Pulmonary artery endothelial cell (primary cell): ENCODE results near the gene PHOX2B. TPM values are rescaled to one million over a fixed set of nuclear protein-coding genes. Genes with fewer than 3 reads are reported as not detected.
"Not testable (repeated sequence)": the region's sequence is repeated elsewhere in the genome, so short reads cannot be mapped to it uniquely, and the experiment has no call there.

Source experiments
- DNase-seq: peaks from one replicate; pipeline ENCODE4 v3.0.0-alpha.2; 2011; ENCODE audit warnings: low read depth, low spot score
- total RNA-seq: library from RNA; depleted of rRNA; stranded (reverse); fragments of >200 nt; gene quantifications from 2 replicates; pipeline ENCODE4 v1.2.3, GENCODE V29; 2014

The PHOX2B gene
- total RNA-seq, 1 donor from 2014 or later: not detected

DNA sequence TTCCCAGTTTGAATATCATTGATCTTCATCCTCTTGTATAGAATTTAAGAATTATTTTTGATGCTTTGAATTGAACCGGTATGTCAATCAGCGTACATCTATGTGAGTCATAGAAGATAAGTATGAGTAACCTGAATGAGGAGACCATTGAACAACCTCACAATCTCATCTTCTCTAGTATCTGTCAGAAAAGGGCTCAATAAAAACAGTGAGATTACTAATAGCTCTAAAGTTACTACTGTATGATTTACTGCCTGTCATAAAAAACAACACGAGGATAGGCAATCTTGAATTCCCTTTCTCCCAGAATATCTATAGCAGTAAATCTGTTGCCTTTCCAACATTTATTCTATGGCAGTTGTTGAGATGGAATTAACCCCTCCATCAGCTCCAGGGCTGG lies 36.1 kb downstream of the PHOX2B start:
- DNase-seq: no peak

GRCh38 chr4:41711654-41712053 lies 36.9 kb downstream of the PHOX2B start:
- not testable (repeated sequence) for DNase-seq

GRCh38 chr4:41709844-41710481 lies 38.6 kb downstream of the PHOX2B start:
- DNase-seq: no peak

- DNase-seq: no peak
Observed at GRCh38 chr4:41703785-41704184, 44.7 kb downstream of the PHOX2B start.

- no peak for DNase-seq
Observed at GRCh38 chr4:41702770-41703169, 45.8 kb downstream of the PHOX2B start.

- DNase-seq: no peak
Observed at GRCh38 chr4:41701983-41702382, 46.5 kb downstream of the PHOX2B start.

DNA sequence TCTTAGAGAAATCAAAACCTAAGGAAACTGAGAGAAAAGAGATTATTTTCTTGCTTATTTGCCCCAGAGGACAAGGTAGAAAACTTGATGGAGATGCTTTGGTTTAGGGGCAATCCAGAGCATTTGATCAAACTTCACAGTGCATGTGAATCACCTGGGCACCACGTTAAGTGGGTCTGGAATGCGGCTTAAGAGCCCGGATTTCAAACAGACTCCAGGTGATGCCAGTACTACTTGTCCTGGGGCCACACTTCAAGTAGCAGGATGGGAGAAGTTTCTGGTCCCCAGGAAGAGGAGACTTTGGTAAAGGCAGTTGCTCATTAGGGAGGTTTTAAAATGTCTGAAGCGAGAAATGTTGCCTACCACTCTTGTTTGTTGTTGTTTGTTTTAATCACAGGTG lies 51.8 kb downstream of the PHOX2B start:
- DNase-seq: no peak

DNA sequence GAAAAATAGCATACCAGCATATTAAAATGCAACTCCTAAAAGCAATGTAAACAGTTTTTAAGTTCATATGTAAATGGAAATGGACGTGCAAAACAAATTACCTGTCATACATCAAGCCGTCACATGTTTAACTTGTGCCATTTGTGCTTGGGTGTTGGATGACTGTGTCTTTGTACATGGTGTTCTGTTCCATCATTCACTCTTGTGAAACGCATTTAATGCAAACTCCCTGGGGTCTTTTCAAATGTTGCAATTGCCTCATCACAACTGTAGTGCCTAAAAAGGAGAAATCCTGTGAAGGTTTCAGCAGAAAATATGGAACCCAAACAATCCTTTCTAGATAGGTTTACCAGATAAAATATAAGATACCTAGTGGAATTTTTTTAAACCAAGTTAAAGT lies 52.4 kb downstream of the PHOX2B start:
- no peak for DNase-seq

Other genes with a start within 250 kb of the PHOX2B start
- 23.8 and 24.1 TPM in 2 replicates for gene LIMCH1, start 210.6 kb downstream of the PHOX2B start, total RNA-seq
- gene TMEM33, start 186.7 kb upstream of the PHOX2B start, total RNA-seq: 68.8 and 103 TPM in 2 replicates
- gene DCAF4L1, start 233.0 kb upstream of the PHOX2B start, total RNA-seq: 0.07 and 0.18 TPM in 2 replicates
- gene SLC30A9, start 241.8 kb upstream of the PHOX2B start, total RNA-seq: 59.0 and 59.5 TPM in 2 replicates